Left ventricle myocardium inferior (tissue), 1 donor: ENCODE results near the gene SYCP2L. TPM values are rescaled to one million over a fixed set of nuclear protein-coding genes. Genes with fewer than 3 reads are reported as not detected.

Source experiments
- DNase-seq: peaks from one replicate; pipeline ENCODE4 v3.0.0-alpha.2; 2020
- H3K27ac ChIP-seq: fragments of 200-600 bp; replicated peaks from 2 replicates; pipeline ENCODE4 v1.8.0; 2021
- H3K27me3 ChIP-seq: fragments of 200-600 bp; 2 replicates; pipeline ENCODE4 v1.8.0; 2021; ENCODE audit warnings: low read depth
- H3K36me3 ChIP-seq: fragments of 200-600 bp; 2 replicates; pipeline ENCODE4 v1.8.0; 2021
- H3K4me1 ChIP-seq: fragments of 200-600 bp; 2 replicates; pipeline ENCODE4 v1.8.0; 2021
- H3K4me3 ChIP-seq: fragments of 200-600 bp; 2 replicates; pipeline ENCODE4 v1.8.0; 2021; ENCODE audit warnings: mild to moderate bottlenecking, moderate library complexity
- H3K9me3 ChIP-seq: fragments of 200-600 bp; replicated peaks from 2 replicates; pipeline ENCODE4 v1.8.0; 2021
- CTCF ChIP-seq: fragments of 200-600 bp; IDR thresholded peaks from 2 replicates; pipeline ENCODE4 v1.8.0; 2021; ENCODE audit warnings: antibody characterized with exemption, mild to moderate bottlenecking, borderline replicate concordance
- intact Hi-C: fragments of 100-400 bp; cut with micrococcal nuclease; formaldehyde crosslinking; loops from one replicate; pipeline ENCODE4 v1.11.0; 2022
- total RNA-seq: library from RNA; stranded (reverse); fragmentation: NEBNext Ultra II Directional; extraction: Animal tissue kit (Norgen Biotek cat#: 25700); gene quantifications from one replicate; pipeline ENCODE4 v1.2.1, GENCODE V29; 2021
- donor health status: DM: no; HTN: yes; CAD: no; lungs with severe emphysema.

The SYCP2L gene
- total RNA-seq, 1 donor from 2014 or later = 0.33 TPM

DNA sequence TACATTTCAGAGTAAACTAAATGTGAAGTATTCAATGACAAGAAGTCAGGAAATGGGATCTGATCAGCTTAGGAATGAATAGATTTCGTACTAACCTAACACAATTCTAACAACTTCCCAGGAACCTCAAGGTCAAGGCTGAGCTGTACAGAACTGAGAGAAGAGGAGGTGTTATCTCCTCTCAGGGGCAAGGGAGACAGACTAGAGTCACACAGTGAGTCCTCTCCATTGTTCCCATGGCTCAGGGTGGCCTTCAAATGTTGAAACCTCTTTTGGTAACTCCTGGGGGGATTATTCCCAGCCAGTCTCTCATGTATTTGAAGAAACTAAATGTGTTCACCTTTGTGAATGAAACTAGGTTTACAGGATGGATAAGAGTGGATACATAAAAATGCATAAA is 129.6 kb downstream of the SYCP2L start:
- Histone ChIP-seq H3K9me3 (no peaks in the 10 kb centered on the region), H3K36me3 (no peaks in the 10 kb centered on the region), H3K4me1 (peaks cover 27% of the 10 kb centered on the region), H3K27ac (no peak overlapping the region), H3K4me3 (no peak overlapping the region), H3K27me3 (peaks cover 34% of the 10 kb centered on the region)
- no peak for TF ChIP-seq CTCF
- no peak for DNase-seq
- intact Hi-C loops = no loop called here

- H3K9me3 ChIP-seq = no peaks in the 10 kb centered on the region
- no peak overlapping the region for H3K4me3 ChIP-seq
- intact Hi-C loops = no loop called here
- DNase-seq = no peak
- no peak for TF ChIP-seq CTCF
- H3K36me3 ChIP-seq = no peaks in the 10 kb centered on the region
- H3K4me1 ChIP-seq = peaks cover 27% of the 10 kb centered on the region
- peaks cover 28% of the 10 kb centered on the region for H3K27me3 ChIP-seq
- H3K27ac ChIP-seq = no peak overlapping the region
These were observed 130.2 kb downstream of the SYCP2L start for GRCh38 chr6:11017090-11017489.

DNA sequence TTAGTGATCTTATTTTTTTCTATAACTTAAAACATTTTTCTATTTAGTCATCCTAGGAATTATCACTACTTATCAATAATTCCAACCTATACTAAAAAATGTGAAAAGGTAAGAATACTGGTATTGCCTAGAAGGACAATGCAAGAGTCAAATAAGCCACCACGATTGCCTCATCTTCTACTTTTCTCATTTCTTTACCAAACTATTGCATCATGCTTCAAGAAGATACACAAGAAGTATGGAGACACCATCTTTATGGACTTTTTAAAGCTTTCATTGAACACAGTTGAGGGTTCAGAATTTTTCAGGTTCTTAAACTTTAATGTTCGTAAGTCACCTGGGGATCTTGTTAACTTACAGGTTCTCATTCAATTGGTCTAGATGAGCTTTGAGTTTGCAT is 131.4 kb downstream of the SYCP2L start:
- DNase-seq = no peak
- H3K9me3 ChIP-seq = no peaks in the 10 kb centered on the region
- H3K4me1 ChIP-seq = peaks cover 32% of the 10 kb centered on the region
- H3K27ac ChIP-seq = no peak overlapping the region
- no peak overlapping the region for H3K4me3 ChIP-seq
- TF ChIP-seq CTCF = no peak
- peaks cover 19% of the 10 kb centered on the region for H3K27me3 ChIP-seq
- no peaks in the 10 kb centered on the region for H3K36me3 ChIP-seq
- intact Hi-C loops = no loop called here

- Histone ChIP-seq H3K4me1 (peaks cover 43% of the 10 kb centered on the region), H3K27me3 (peaks cover 10% of the 10 kb centered on the region), H3K9me3 (no peaks in the 10 kb centered on the region), H3K36me3 (no peaks in the 10 kb centered on the region), H3K4me3 (no peak overlapping the region), H3K27ac (peak overlapping the region; percentile 62)
- DNase-seq = no peak
- no peak for TF ChIP-seq CTCF
- intact Hi-C loops = no loop called here
These were observed 134.2 kb downstream of the SYCP2L start for GRCh38 chr6:11021003-11021402.

DNA sequence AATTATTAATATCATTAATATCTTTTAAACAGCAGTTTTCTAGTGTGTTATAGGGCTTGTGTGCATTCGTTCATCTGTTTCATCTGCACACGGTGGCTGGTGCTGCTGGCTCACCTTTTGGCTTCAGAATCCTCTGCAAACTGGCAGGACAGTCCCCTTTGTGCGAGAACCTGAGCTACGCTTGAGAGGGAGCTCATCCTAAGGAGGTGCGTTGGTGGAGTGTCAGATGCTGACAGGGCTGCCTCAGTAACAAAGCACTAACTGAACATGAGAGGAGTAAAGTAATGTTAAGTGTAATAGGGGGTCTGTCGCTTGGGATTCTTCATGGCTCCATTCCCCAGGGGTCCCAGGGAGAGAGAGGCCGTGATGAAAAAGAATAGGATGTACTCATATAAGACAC is 134.9 kb downstream of the SYCP2L start:
- Histone ChIP-seq H3K27me3 (peaks cover 17% of the 10 kb centered on the region), H3K27ac (peak overlapping the region; percentile 62), H3K36me3 (no peaks in the 10 kb centered on the region), H3K4me3 (no peak overlapping the region), H3K4me1 (peaks cover 50% of the 10 kb centered on the region), H3K9me3 (no peaks in the 10 kb centered on the region)
- no peak for DNase-seq
- TF ChIP-seq CTCF = no peak
- intact Hi-C loops = no loop called here

- Histone ChIP-seq H3K27ac (peak overlapping the region; percentile 62), H3K27me3 (peaks cover 29% of the 10 kb centered on the region), H3K4me1 (peaks cover 50% of the 10 kb centered on the region), H3K4me3 (no peak overlapping the region), H3K36me3 (no peaks in the 10 kb centered on the region), H3K9me3 (no peaks in the 10 kb centered on the region)
- TF ChIP-seq CTCF = no peak
- no peak for DNase-seq
- intact Hi-C loops = no loop called here
These were observed 136.2 kb downstream of the SYCP2L start for GRCh38 chr6:11023032-11023431.
